GM23248 (cell line): ENCODE results near the gene ABLIM2. TPM values are rescaled to one million over a fixed set of nuclear protein-coding genes. Genes with fewer than 3 reads are reported as not detected.

Source experiments
- DNase-seq: peaks from one replicate; pipeline ENCODE4 v3.0.0-alpha.2; 2015
- H2AFZ ChIP-seq: fragments of 200-600 bp; sonication (generic); 2 replicates; pipeline ENCODE4 v1.6.1; 2016; ENCODE audit warnings: antibody characterized with exemption
- H3F3A ChIP-seq: fragments of 200-600 bp; sonication (generic); 2 replicates; pipeline ENCODE4 v1.6.1; 2016; ENCODE audit warnings: mild to moderate bottlenecking, antibody characterized with exemption, mixed run types; ENCODE audit not compliant: insufficient read depth
- H3K27ac ChIP-seq: fragments of 200-600 bp; sonication (generic); 2 replicates; pipeline ENCODE4 v1.5.1; 2016; ENCODE audit warnings: mild to moderate bottlenecking
- H3K27me3 ChIP-seq: fragments of 200-600 bp; sonication (generic); replicated peaks from 2 replicates; pipeline ENCODE4 v1.6.1; 2016; ENCODE audit warnings: mild to moderate bottlenecking; ENCODE audit not compliant: insufficient read depth
- H3K36me3 ChIP-seq: fragments of 200-600 bp; sonication (generic); 2 replicates; pipeline ENCODE4 v1.6.1; 2016; ENCODE audit warnings: low read depth, mild to moderate bottlenecking
- H3K4me1 ChIP-seq: fragments of 200-600 bp; sonication (generic); 2 replicates; pipeline ENCODE4 v1.6.1; 2016; ENCODE audit warnings: mild to moderate bottlenecking; ENCODE audit not compliant: insufficient read depth
- H3K4me2 ChIP-seq: fragments of 200-600 bp; sonication (generic); one replicate; pipeline ENCODE4 v1.6.1; 2016; ENCODE audit warnings: mild to moderate bottlenecking; ENCODE audit not compliant: unreplicated experiment
- H3K4me3 ChIP-seq: fragments of 200-600 bp; sonication (generic); 2 replicates; pipeline ENCODE4 v1.5.1; 2016; ENCODE audit warnings: mild to moderate bottlenecking
- H3K79me2 ChIP-seq: fragments of 200-600 bp; sonication (generic); 2 replicates; pipeline ENCODE4 v1.6.1; 2016; ENCODE audit warnings: mild to moderate bottlenecking; ENCODE audit not compliant: insufficient read depth
- H3K9ac ChIP-seq: fragments of 200-600 bp; sonication (generic); 2 replicates; pipeline ENCODE4 v1.6.1; 2016; ENCODE audit warnings: mild to moderate bottlenecking
- H3K9me2 ChIP-seq: fragments of 200-600 bp; sonication (generic); 2 replicates; pipeline ENCODE4 v1.6.1; 2016; ENCODE audit warnings: mixed run types, mild to moderate bottlenecking, moderate library complexity; ENCODE audit not compliant: insufficient read depth
- H3K9me3 ChIP-seq: fragments of 200-600 bp; sonication (generic); one replicate; pipeline ENCODE4 v1.6.1; 2017; ENCODE audit warnings: low read depth
- H4K20me1 ChIP-seq: fragments of 200-600 bp; sonication (generic); 2 replicates; pipeline ENCODE4 v1.6.0; 2016; ENCODE audit not compliant: insufficient read depth
- EZH2 ChIP-seq: fragments of 200-600 bp; sonication (generic); IDR thresholded peaks from 2 replicates; pipeline ENCODE4 v1.6.1; 2018; ENCODE audit warnings: antibody characterized with exemption, mild to moderate bottlenecking; ENCODE audit not compliant: insufficient read depth, poor library complexity, severe bottlenecking
- EZH2phosphoT487 ChIP-seq: fragments of 200-600 bp; sonication (generic); IDR thresholded peaks from 2 replicates; pipeline ENCODE4 v1.6.1; 2018; ENCODE audit warnings: antibody characterized with exemption, moderate library complexity, mild to moderate bottlenecking, low read depth; ENCODE audit not compliant: insufficient read depth
- WGBS, 2 experiments: methylation state at CpG; one replicate each; pipeline ENCODE4 v1.1.6; 2015 to 2017; ENCODE audit warnings: low lambda C conversion rate in 2 of 2, low coverage in 1 of 2; ENCODE audit errors: missing lambda C conversion rate in 2 of 2; 5-methylcytosine and 5-hydroxymethylcytosine counted together
- in situ Hi-C: fragments of 300-500 bp; cut with MboI; formaldehyde crosslinking; loops from 2 replicates; pipeline ENCODE4 v1.15.0; 2020
- polyA plus RNA-seq: library from polyadenylated mRNA; unstranded; fragments of >200 nt; fragmentation: Nextera tagmentation; extraction: Ambion mirVana; gene quantifications from 2 replicates; pipeline ENCODE4 v1.2.1, GENCODE V29; 2016
- total RNA-seq: library from RNA; depleted of rRNA; stranded (reverse); fragments of >200 nt; shearing (Covaris generic); gene quantifications from 2 replicates; pipeline ENCODE4 v1.2.3, GENCODE V29; 2014

Gene ABLIM2
- total and polyA plus RNA-seq, 2 experiments from 2014 or later = not detected

DNA sequence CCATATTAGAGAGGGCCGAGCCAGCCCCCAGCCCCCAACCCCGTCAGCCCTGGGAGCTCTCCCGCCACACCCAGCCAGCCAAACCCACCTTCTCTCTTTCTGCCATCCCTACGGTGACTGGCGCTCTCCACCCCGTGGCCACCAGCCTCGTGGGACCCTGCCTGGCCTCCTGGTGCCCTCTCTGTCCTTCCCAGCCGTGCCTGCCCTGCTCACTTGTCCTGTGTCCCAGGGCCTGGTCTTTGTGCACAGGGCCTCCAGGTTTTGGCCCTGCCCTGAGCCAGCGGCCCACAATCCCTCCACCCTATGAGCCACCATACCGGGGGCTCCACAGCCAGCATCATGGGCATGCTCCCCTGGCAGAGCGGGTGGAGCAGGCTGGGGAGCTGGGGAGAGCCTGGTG is 77.4 kb downstream of the ABLIM2 start:
- no peaks in the 10 kb centered on the region for H3K4me1 ChIP-seq
- H3F3A ChIP-seq = no peaks in the 10 kb centered on the region
- H3K79me2 ChIP-seq = no peaks in the 10 kb centered on the region
- H3K36me3 ChIP-seq = no peaks in the 10 kb centered on the region
- 51 to 52% methylated on average over 10 to 11 of the region's 11 CpGs for WGBS, 2 experiments
- in situ Hi-C loops = no loop called here
- H3K27me3 ChIP-seq = peaks cover 51% of the 10 kb centered on the region
- H3K9me3 ChIP-seq = no peaks in the 10 kb centered on the region
- no peak overlapping the region for H3K4me2 ChIP-seq
- no peak for TF ChIP-seq EZH2phosphoT487
- no peak for TF ChIP-seq EZH2
- H4K20me1 ChIP-seq = no peaks in the 10 kb centered on the region
- no peaks in the 10 kb centered on the region for H3K9me2 ChIP-seq
- DNase-seq = no peak
- no peak overlapping the region for H3K4me3 ChIP-seq
- no peak overlapping the region for H3K27ac ChIP-seq
- H2AFZ ChIP-seq = no peak overlapping the region
- no peak overlapping the region for H3K9ac ChIP-seq

DNA sequence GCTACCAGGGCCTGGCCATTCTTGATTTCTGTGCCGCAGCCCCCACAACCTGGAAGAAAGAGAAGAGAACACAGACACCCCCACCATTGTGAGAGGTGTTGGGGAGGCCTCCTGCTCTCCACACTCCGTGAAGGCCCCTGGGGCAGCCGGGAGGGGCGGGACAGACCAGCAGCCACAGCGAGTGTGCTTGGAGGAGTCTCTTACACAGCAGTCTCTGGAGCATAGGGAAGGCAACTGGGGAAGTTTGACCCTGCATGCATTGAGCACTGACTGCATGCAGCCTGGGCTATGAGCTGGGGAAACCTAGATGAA is 77.9 kb downstream of the ABLIM2 start:
- WGBS, 2 experiments = 21 to 36% methylated on average over 5 of the region's 5 CpGs
- in situ Hi-C loops = no loop called here
- H3K9me3 ChIP-seq = no peaks in the 10 kb centered on the region

DNA sequence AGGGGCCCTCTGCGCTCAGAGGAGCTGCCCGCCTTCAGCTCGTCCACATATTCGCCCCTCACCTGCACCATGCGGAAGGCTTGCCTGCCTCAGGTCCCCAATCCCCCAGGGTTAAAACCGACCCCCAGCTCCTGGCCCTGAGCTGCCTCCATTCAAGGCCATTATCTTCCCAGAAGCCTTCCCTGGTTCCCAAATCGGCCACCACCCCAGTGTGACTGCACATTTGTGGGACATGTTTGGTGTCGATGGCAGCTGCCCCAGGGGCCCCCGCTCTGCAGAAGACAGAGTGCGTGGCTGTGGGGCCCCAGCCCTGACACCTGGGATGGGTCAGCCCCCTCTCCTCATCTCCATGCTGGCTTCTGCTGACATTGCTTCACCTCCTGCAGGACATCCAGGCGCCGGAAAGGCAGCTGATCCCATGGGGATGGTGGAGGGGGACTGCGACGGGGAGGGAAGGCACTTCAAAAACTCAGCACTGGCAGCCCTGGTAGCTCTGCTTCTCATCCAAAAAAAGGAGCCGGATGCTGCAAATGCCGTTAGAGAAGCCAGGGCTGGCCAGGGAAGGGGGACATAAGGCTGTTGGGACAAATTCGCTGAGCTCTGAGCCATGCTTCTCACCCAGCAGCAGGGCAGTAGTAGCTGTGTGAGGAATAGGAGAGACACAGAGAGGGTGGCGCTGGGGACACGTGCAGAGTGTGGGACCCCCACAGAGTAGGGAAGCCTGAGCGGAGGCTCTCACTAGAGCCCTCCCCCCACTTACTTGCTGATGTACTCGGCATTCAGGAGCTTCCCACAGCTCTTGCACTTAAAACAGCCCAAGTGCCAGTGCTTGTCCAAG is 78.5 kb downstream of the ABLIM2 start:
- Histone ChIP-seq H4K20me1 (no peaks in the 10 kb centered on the region), H3K9ac (no peak overlapping the region), H2AFZ (no peak overlapping the region), H3F3A (no peaks in the 10 kb centered on the region), H3K9me3 (no peaks in the 10 kb centered on the region), H3K36me3 (no peaks in the 10 kb centered on the region), H3K27me3 (peaks cover 60% of the 10 kb centered on the region), H3K79me2 (no peaks in the 10 kb centered on the region), H3K4me3 (no peak overlapping the region), H3K27ac (no peak overlapping the region), H3K9me2 (no peaks in the 10 kb centered on the region), H3K4me2 (no peak overlapping the region), H3K4me1 (no peaks in the 10 kb centered on the region)
- in situ Hi-C loops = no loop called here
- WGBS, 2 experiments = 25 to 29% methylated on average over 20 to 21 of the region's 21 CpGs
- no peak for DNase-seq
- TF ChIP-seq EZH2phosphoT487 (no peak), EZH2 (no peak)

More for the DNA sequence above, 77.9 kb downstream of the ABLIM2 start:
- no peaks in the 10 kb centered on the region for H4K20me1 ChIP-seq
- no peaks in the 10 kb centered on the region for H3K79me2 ChIP-seq
- no peaks in the 10 kb centered on the region for H3F3A ChIP-seq
- H2AFZ ChIP-seq = no peak overlapping the region
- no peaks in the 10 kb centered on the region for H3K36me3 ChIP-seq
- no peak overlapping the region for H3K9ac ChIP-seq
- H3K27me3 ChIP-seq = peaks cover 54% of the 10 kb centered on the region
- H3K4me1 ChIP-seq = no peaks in the 10 kb centered on the region
- TF ChIP-seq EZH2 (no peak), EZH2phosphoT487 (no peak)
- H3K27ac ChIP-seq = no peak overlapping the region
- no peak overlapping the region for H3K4me2 ChIP-seq
- no peak overlapping the region for H3K4me3 ChIP-seq
- no peak for DNase-seq
- H3K9me2 ChIP-seq = no peaks in the 10 kb centered on the region

DNA sequence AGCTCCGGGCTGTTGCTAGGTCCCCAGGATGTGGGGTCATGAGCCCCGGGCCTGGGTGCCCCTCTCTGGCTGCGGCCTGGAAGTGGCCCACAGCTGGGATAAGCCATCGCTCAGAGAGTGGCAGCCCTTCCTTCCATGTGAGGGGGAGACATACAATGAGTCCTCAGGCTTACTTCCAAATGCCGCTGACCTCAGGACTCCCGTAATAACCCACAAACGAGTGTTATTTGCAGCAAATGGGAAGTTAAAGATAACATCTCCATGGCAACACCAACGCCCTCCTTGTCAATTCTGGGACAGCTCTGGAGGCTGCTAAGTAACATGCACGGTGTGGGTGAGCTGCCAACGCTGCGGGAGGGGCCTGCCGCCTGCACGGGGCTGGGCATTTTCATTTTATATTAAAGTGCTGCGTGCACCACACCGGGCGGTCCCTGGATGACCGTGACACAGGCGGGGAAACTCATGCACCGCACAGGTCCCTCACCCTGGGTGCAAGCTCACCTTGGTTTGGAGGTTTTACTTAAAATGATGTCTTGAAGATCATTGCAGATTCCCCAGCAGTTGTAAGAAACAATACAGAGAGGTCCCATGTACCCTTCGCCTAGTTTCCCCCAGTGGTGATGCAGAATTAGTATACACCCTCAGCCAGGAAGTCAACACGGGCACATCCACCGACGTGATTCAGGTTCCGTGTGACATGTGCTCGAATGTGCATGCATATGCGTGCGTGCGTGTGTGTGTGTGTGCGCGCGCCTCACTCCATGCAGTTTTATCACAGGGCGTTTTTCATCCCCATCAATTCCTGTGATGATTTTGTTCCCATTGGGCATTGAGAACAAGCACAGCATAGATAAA is 79.4 kb downstream of the ABLIM2 start:
- H3K27me3 ChIP-seq = peaks cover 62% of the 10 kb centered on the region
- no peak overlapping the region for H3K4me3 ChIP-seq
- TF ChIP-seq EZH2phosphoT487 = no peak
- TF ChIP-seq EZH2 = peak; percentile 62
- H3K9ac ChIP-seq = no peak overlapping the region
- no peak overlapping the region for H3K27ac ChIP-seq
- H3K4me2 ChIP-seq = no peak overlapping the region
- in situ Hi-C loops = no loop called here
- DNase-seq = peak; percentile 13
- no peaks in the 10 kb centered on the region for H3K9me2 ChIP-seq
- H3F3A ChIP-seq = no peaks in the 10 kb centered on the region
- H2AFZ ChIP-seq = no peak overlapping the region
- WGBS, 2 experiments = 29 to 31% methylated on average over 32 of the region's 32 CpGs
- no peaks in the 10 kb centered on the region for H3K4me1 ChIP-seq
- no peaks in the 10 kb centered on the region for H4K20me1 ChIP-seq
- no peaks in the 10 kb centered on the region for H3K9me3 ChIP-seq
- H3K79me2 ChIP-seq = no peaks in the 10 kb centered on the region
- no peaks in the 10 kb centered on the region for H3K36me3 ChIP-seq
